Upper lobe of left lung (tissue), 6 donors: Measurements from ENCODE around the gene TAS2R14. TPM values are rescaled to one million over a fixed set of nuclear protein-coding genes. Genes with fewer than 3 reads are reported as not detected.
A peak's percentile ranks its signal among the peaks of the same experiment; 100 is the strongest.

ENCODE experiments used
- ATAC-seq, 2 donors: fragments of 200-7000 bp; cut with Tn5 transposase; one replicate each; pipeline ENCODE4 v1.9.1; 2022; ENCODE audit warnings: mild to moderate bottlenecking in 2 of 2, moderate library complexity in 2 of 2; ENCODE audit not compliant: low FRiP score in 2 of 2
- DNase-seq, 2 donors: peaks; one replicate each; pipeline ENCODE4 v3.0.0-alpha.2; 2019 to 2020
- H3K27ac ChIP-seq, 4 donors: fragments of 200-600 bp; sonication (generic); one replicate each; pipeline ENCODE4 v1.5.1; 2016 to 2019
- H3K27me3 ChIP-seq, 4 donors: fragments of 200-600 bp; sonication (generic); one replicate each; pipeline ENCODE4 v1.5.1; 2017 to 2019
- H3K36me3 ChIP-seq, 4 donors: fragments of 200-600 bp; sonication (generic); one replicate each; pipeline ENCODE4 v1.5.1; 2016 to 2019
- H3K4me1 ChIP-seq, 4 donors: fragments of 200-600 bp; sonication (generic); one replicate each; pipeline ENCODE4 v1.5.1; 2018 to 2019
- H3K4me3 ChIP-seq, 4 donors: fragments of 200-600 bp; sonication (generic); one replicate each; pipeline ENCODE4 v1.5.1; 2017 to 2019; ENCODE audit warnings: mild to moderate bottlenecking in 2 of 4, moderate library complexity in 1 of 4
- H3K9me3 ChIP-seq, 4 donors: fragments of 200-600 bp; sonication (generic); one replicate each; pipeline ENCODE4 v1.5.1; 2018 to 2019
- EP300 ChIP-seq, 4 donors: sonication (generic); formaldehyde crosslinking; IDR thresholded peaks; one replicate each; pipeline ENCODE4 v1.5.1; 2017; ENCODE audit warnings: antibody characterized with exemption in 4 of 4, control low read depth in 2 of 4
- POLR2A ChIP-seq, 4 donors: fragments of 450-650 bp; IDR thresholded peaks; one replicate each; pipeline ENCODE4 v1.5.1; 2016 to 2017; ENCODE audit warnings: antibody characterized with exemption in 4 of 4, mild to moderate bottlenecking in 2 of 4
- POLR2AphosphoS5 ChIP-seq, 2 donors: sonication (generic); formaldehyde crosslinking; IDR thresholded peaks; one replicate each; pipeline ENCODE4 v1.5.1; 2017; ENCODE audit warnings: antibody characterized with exemption in 2 of 2
- WGBS, 2 donors: methylation state at CpG; one replicate each; pipeline ENCODE4 v1.1.5; 2017 to 2018; 5-methylcytosine and 5-hydroxymethylcytosine counted together
- total RNA-seq, 6 donors: library from RNA; depleted of rRNA in 4 of 6; stranded (reverse); fragments of >200 nt in 4 of 6; gene quantifications; one replicate each; pipeline versions ENCODE4 v1.1.0 to v1.2.1, GENCODE V29; 2016 to 2021
- TF ChIP-seq, protein P1 (sequence below), 6 experiments: fragments of 450-650 bp in 4 of 6; fragments of 200-600 bp in 2 of 6; sonication (generic) in 2 of 6; IDR thresholded peaks; one replicate each; pipeline ENCODE4 v1.5.1; 2016 to 2019; ENCODE audit warnings: antibody characterized with exemption in 6 of 6
- donor health status: DM: no; HTN: no; CAD: no; lungs with moderate emphysema.
- donor health status: DM: no; HTN: yes; CAD: no; lungs with severe emphysema.

TAS2R14 gene
- total RNA-seq, 6 donors from 2014 or later: 0.94 to 12.7 (median 2.8) TPM

- ATAC-seq: no peak
- peaks cover 6 to 29% (median 22%) of the 10 kb centered on the region in 4 donors for H3K9me3 ChIP-seq
Observed at GRCh38 chr12:10904686-10905085, 34.4 kb downstream of the TAS2R14 start.

DNA sequence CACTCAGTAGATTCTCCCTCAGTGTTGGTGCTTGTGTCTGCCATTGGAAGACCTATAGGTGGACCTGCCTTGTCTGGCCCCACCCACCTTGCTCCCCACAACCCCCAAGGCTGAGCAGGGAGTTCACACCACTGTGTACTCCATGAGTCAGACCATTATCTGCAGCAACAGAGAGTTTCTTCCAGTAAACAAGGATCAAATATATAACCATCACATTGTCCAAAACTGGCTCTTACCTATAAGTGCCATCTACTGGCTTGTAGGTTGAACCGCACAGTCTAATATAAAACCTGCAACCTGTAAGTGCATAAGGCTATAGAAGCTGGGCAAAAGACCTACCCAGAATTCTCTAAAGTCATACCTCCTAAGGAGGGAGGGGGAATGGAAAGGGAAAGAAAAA is 37.6 kb downstream of the TAS2R14 start:
- no peaks in the 10 kb centered on the region for H3K27me3 ChIP-seq
- peaks cover 0 to 3% (median 0%) of the 10 kb centered on the region in 4 donors for H3K36me3 ChIP-seq
- 100% methylated on average over 1 of the region's 1 CpG for WGBS, 2 donors
- peaks cover 6 to 29% (median 22%) of the 10 kb centered on the region in 4 donors for H3K9me3 ChIP-seq
- no peak for DNase-seq
- H3K4me3 ChIP-seq: no peak overlapping the region
- TF ChIP-seq POLR2A (IDR thresholded peaks at IDR 0.05): no peak
- TF ChIP-seq POLR2AphosphoS5 (IDR thresholded peaks at IDR 0.05): no peak
- TF ChIP-seq EP300 (IDR thresholded peaks at IDR 0.05): no peak
- TF ChIP-seq, protein P1, sequence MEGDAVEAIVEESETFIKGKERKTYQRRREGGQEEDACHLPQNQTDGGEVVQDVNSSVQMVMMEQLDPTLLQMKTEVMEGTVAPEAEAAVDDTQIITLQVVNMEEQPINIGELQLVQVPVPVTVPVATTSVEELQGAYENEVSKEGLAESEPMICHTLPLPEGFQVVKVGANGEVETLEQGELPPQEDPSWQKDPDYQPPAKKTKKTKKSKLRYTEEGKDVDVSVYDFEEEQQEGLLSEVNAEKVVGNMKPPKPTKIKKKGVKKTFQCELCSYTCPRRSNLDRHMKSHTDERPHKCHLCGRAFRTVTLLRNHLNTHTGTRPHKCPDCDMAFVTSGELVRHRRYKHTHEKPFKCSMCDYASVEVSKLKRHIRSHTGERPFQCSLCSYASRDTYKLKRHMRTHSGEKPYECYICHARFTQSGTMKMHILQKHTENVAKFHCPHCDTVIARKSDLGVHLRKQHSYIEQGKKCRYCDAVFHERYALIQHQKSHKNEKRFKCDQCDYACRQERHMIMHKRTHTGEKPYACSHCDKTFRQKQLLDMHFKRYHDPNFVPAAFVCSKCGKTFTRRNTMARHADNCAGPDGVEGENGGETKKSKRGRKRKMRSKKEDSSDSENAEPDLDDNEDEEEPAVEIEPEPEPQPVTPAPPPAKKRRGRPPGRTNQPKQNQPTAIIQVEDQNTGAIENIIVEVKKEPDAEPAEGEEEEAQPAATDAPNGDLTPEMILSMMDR (IDR thresholded peaks at IDR 0.05): no peak
- no peak overlapping the region for H3K27ac ChIP-seq
- peak in 1 of 2 donors; percentile 34 for ATAC-seq
- no peaks in the 10 kb centered on the region for H3K4me1 ChIP-seq

More at GRCh38 chr12:10904686-10905085, 34.4 kb downstream of the TAS2R14 start:
- H3K4me3 ChIP-seq: no peak overlapping the region
- 79 to 92% methylated on average over 4 of the region's 4 CpGs for WGBS, 2 donors
- H3K27ac ChIP-seq: no peak overlapping the region
- H3K27me3 ChIP-seq: no peaks in the 10 kb centered on the region
- H3K4me1 ChIP-seq: no peaks in the 10 kb centered on the region
- H3K36me3 ChIP-seq: peaks cover 0 to 3% (median 0%) of the 10 kb centered on the region in 4 donors
- TF ChIP-seq, protein P1 (IDR thresholded peaks at IDR 0.05): no peak
- TF ChIP-seq POLR2AphosphoS5 (IDR thresholded peaks at IDR 0.05) (no peak), EP300 (IDR thresholded peaks at IDR 0.05) (no peak)
- no peak for DNase-seq

DNA sequence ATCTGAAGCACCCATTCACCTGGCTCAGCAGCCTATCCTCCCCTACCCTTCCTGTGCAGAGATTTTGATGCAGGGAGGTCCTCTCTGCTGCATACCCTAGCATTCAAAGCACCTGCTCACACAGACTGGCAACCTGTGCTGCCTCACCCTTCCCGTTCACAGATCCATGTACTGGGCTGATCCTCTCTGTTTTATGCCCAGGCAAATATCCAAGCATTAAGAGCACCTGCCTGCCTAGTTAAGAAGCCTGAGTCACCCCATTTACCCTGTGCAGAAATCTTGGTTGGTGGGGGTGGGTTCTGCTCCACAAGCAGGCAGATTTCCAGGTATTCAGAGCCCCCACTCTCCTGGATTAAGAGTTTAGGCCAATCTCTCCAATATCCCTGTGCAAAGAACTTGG is 38.1 kb downstream of the TAS2R14 start:
- ATAC-seq (no peak), DNase-seq (no peak)
- no peaks in the 10 kb centered on the region for H3K27me3 ChIP-seq
- no peak overlapping the region for H3K27ac ChIP-seq
- 100% methylated on average over 1 of the region's 1 CpG for WGBS, 2 donors
- peaks cover 0 to 3% (median 0%) of the 10 kb centered on the region in 4 donors for H3K36me3 ChIP-seq
- H3K9me3 ChIP-seq: peaks cover 6 to 29% (median 22%) of the 10 kb centered on the region in 4 donors
- TF ChIP-seq POLR2A (IDR thresholded peaks at IDR 0.05) (no peak), EP300 (IDR thresholded peaks at IDR 0.05) (no peak), POLR2AphosphoS5 (IDR thresholded peaks at IDR 0.05) (no peak)
- TF ChIP-seq, protein P1 (IDR thresholded peaks at IDR 0.05): no peak
- H3K4me3 ChIP-seq: no peak overlapping the region
- H3K4me1 ChIP-seq: no peaks in the 10 kb centered on the region

DNA sequence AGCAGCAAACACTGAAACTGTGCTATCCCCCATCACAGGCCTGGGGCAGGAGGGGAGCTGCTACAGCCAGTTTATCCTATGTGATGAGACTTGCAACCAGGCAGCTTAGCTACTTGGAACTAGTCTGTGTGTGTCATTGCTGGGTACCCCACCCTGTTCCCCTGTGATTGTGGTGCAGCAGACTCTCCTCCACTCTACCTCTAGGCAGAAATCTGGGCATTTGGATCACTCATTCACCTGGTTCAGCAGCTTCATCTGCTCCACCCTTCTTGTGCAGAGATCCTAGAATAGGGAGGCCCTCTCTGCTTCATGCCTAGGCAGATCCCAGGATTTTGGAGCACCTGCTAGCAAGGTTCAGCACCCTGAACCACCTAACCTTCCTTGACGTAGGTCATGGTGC is 38.5 kb downstream of the TAS2R14 start:
- Histone ChIP-seq H3K36me3 (peaks cover 0 to 3% (median 0%) of the 10 kb centered on the region in 4 donors), H3K4me3 (no peak overlapping the region), H3K27me3 (no peaks in the 10 kb centered on the region), H3K4me1 (no peaks in the 10 kb centered on the region), H3K27ac (no peak overlapping the region), H3K9me3 (peaks cover 6 to 27% (median 22%) of the 10 kb centered on the region in 4 donors)
- DNase-seq (no peak), ATAC-seq (no peak)
- TF ChIP-seq POLR2A (IDR thresholded peaks at IDR 0.05) (no peak), POLR2AphosphoS5 (IDR thresholded peaks at IDR 0.05) (no peak), EP300 (IDR thresholded peaks at IDR 0.05) (no peak)
- TF ChIP-seq, protein P1 (IDR thresholded peaks at IDR 0.05): no peak
- WGBS, 2 donors: 86 to 100% methylated on average over 1 of the region's 1 CpG

- DNase-seq (no peak), ATAC-seq (no peak)
- Histone ChIP-seq H3K9me3 (no peaks in the 10 kb centered on the region), H3K27me3 (no peaks in the 10 kb centered on the region), H3K27ac (no peak overlapping the region), H3K4me3 (no peak overlapping the region), H3K36me3 (no peaks in the 10 kb centered on the region), H3K4me1 (no peaks in the 10 kb centered on the region)
- no peak for TF ChIP-seq POLR2A (IDR thresholded peaks at IDR 0.05)
- TF ChIP-seq EP300 (IDR thresholded peaks at IDR 0.05): no peak
- TF ChIP-seq, protein P1 (IDR thresholded peaks at IDR 0.05): no peak
- TF ChIP-seq POLR2AphosphoS5 (IDR thresholded peaks at IDR 0.05): no peak
- WGBS, 2 donors: 98 to 99% methylated on average over 5 of the region's 5 CpGs
Observed at GRCh38 chr12:10896854-10897253, 42.2 kb downstream of the TAS2R14 start.
